Neural cell (in vitro differentiated cells): ENCODE data around the gene ST14. TPM values are rescaled to one million over a fixed set of nuclear protein-coding genes. Genes with fewer than 3 reads are reported as not detected.
"Not testable (repeated sequence)": the region's sequence is repeated elsewhere in the genome, so short reads cannot be mapped to it uniquely, and the experiment has no call there.

Source experiments
- H2AFZ ChIP-seq: fragments of 200-600, 300-800 bp; sonication (generic), shearing (Covaris generic); 2 replicates; pipeline ENCODE4 v1.6.0; 2014; ENCODE audit warnings: low read depth, mild to moderate bottlenecking, antibody characterized with exemption, low read length, moderate library complexity
- H3F3A ChIP-seq: fragments of 200-600 bp; shearing (Covaris generic); 2 replicates; pipeline ENCODE4 v1.6.1; 2016; ENCODE audit warnings: mild to moderate bottlenecking, moderate library complexity, mixed read lengths, antibody characterized with exemption, low read length; ENCODE audit not compliant: insufficient read depth, poor library complexity, severe bottlenecking
- H3K27ac ChIP-seq: fragments of 200-600, 300-800 bp; sonication (generic), shearing (Covaris generic); 2 replicates; pipeline ENCODE4 v1.5.1; 2014; ENCODE audit warnings: mild to moderate bottlenecking, low read length, moderate library complexity
- H3K27me3 ChIP-seq: fragments of 300-800, 200-600 bp; sonication (generic), shearing (Covaris generic); 2 replicates; pipeline ENCODE4 v1.6.0; 2014; ENCODE audit warnings: mild to moderate bottlenecking, low read depth, low read length, moderate library complexity; ENCODE audit not compliant: insufficient read depth
- H3K36me3 ChIP-seq: fragments of 300-800, 200-600 bp; sonication (generic), shearing (Covaris generic); 2 replicates; pipeline ENCODE4 v1.5.1; 2014; ENCODE audit warnings: mild to moderate bottlenecking, antibody characterized with exemption, low read length, moderate library complexity; ENCODE audit not compliant: insufficient read depth
- H3K4me2 ChIP-seq: fragments of 300-800, 200-600 bp; sonication (generic), shearing (Covaris generic); 2 replicates; pipeline ENCODE4 v1.6.0; 2014; ENCODE audit warnings: mild to moderate bottlenecking, low read length
- H3K4me3 ChIP-seq: fragments of 300-800, 200-600 bp; sonication (generic), shearing (Covaris generic); 2 replicates; pipeline ENCODE4 v1.5.1; 2014; ENCODE audit warnings: mild to moderate bottlenecking, low read length, moderate library complexity
- H3K79me2 ChIP-seq: fragments of 200-600 bp; shearing (Covaris generic); replicated peaks from 2 replicates; pipeline ENCODE4 v1.6.0; 2014; ENCODE audit warnings: mild to moderate bottlenecking, low read length, moderate library complexity; ENCODE audit not compliant: insufficient read depth
- H3K9ac ChIP-seq: fragments of 300-800, 200-600 bp; sonication (generic), shearing (Covaris generic); 2 replicates; pipeline ENCODE4 v1.6.1; 2016; ENCODE audit warnings: mild to moderate bottlenecking, low read length, mixed read lengths
- H3K9me2 ChIP-seq: fragments of 200-600 bp; shearing (Covaris generic); 2 replicates; pipeline ENCODE4 v1.6.1; 2016; ENCODE audit warnings: mild to moderate bottlenecking, low read length, mixed read lengths; ENCODE audit not compliant: insufficient read depth
- H3K9me3 ChIP-seq: fragments of 200-600, 300-800 bp; sonication (generic), shearing (Covaris generic); 2 replicates; pipeline ENCODE4 v1.6.1; 2016; ENCODE audit warnings: mild to moderate bottlenecking, mixed run types, low read length, moderate library complexity, mixed read lengths
- H4K20me1 ChIP-seq: fragments of 200-600 bp; shearing (Covaris generic); 2 replicates; pipeline ENCODE4 v1.6.1; 2016; ENCODE audit warnings: mild to moderate bottlenecking, mixed run types; ENCODE audit not compliant: insufficient read depth
- CTCF ChIP-seq: fragments of 450-650 bp; IDR thresholded peaks from 2 replicates; pipeline ENCODE4 v1.5.1; 2014; ENCODE audit warnings: antibody characterized with exemption, mild to moderate bottlenecking, moderate library complexity; ENCODE audit not compliant: poor library complexity, severe bottlenecking
- EP300 ChIP-seq: fragments of 450-650 bp; conservative IDR thresholded peaks from 2 replicates; pipeline ENCODE4 v1.6.1; 2014; ENCODE audit warnings: antibody characterized with exemption, mild to moderate bottlenecking, moderate library complexity; ENCODE audit not compliant: poor library complexity, severe bottlenecking
- EZH2 ChIP-seq: fragments of 200-600, 300-800 bp; shearing (Covaris generic), sonication (generic); IDR thresholded peaks from 2 replicates; pipeline ENCODE4 v1.6.1; 2014; ENCODE audit warnings: antibody characterized with exemption, low read length, borderline replicate concordance, mild to moderate bottlenecking; ENCODE audit not compliant: insufficient read depth, poor library complexity, severe bottlenecking
- MXI1 ChIP-seq: fragments of 450-650 bp; conservative IDR thresholded peaks from 2 replicates; pipeline ENCODE4 v1.6.1; 2014; ENCODE audit warnings: antibody characterized with exemption, mild to moderate bottlenecking; ENCODE audit not compliant: poor library complexity, severe bottlenecking
- POLR2AphosphoS5 ChIP-seq: IDR thresholded peaks from 2 replicates; pipeline ENCODE4 v1.6.1; 2012
- RAD21 ChIP-seq: fragments of 450-650 bp; conservative IDR thresholded peaks from 2 replicates; pipeline ENCODE4 v1.6.1; 2014; ENCODE audit warnings: antibody characterized with exemption, mild to moderate bottlenecking, moderate library complexity
- REST ChIP-seq: IDR thresholded peaks from 2 replicates; pipeline ENCODE4 v1.6.1; 2012; ENCODE audit warnings: borderline replicate concordance
- SMC3 ChIP-seq: fragments of 450-650 bp; conservative IDR thresholded peaks from 2 replicates; pipeline ENCODE4 v1.6.1; 2014; ENCODE audit warnings: antibody characterized with exemption, mild to moderate bottlenecking, moderate library complexity; ENCODE audit not compliant: poor library complexity
- TAF1 ChIP-seq: IDR thresholded peaks from 2 replicates; pipeline ENCODE4 v1.6.1; 2012; ENCODE audit warnings: low read depth
- polyA plus RNA-seq: library from polyadenylated mRNA; depleted of rRNA; stranded (reverse); fragments of >200 nt; gene quantifications from 2 replicates; pipeline ENCODE4 v1.2.3, GENCODE V29; 2014
- small RNA-seq, 3 experiments: library from RNA; depleted of rRNA; stranded (forward); fragments of <200 nt; gene quantifications; one replicate each; pipeline ENCODE3, GENCODE V24; 2012

ST14 gene
- polyA plus RNA-seq, 1 donor from 2014 or later: not detected

GRCh38 chr11:130249371-130249770, 89.8 kb downstream of the ST14 start:
- Histone ChIP-seq H3K4me3 (no peak overlapping the region), H4K20me1 (no peaks in the 10 kb centered on the region)

GRCh38 chr11:130249929-130250328, 90.3 kb downstream of the ST14 start:
- H4K20me1 ChIP-seq, H3K4me2 ChIP-seq, H3F3A ChIP-seq, H3K79me2 ChIP-seq, H3K27me3 ChIP-seq, H3K9me2 ChIP-seq, H3K4me3 ChIP-seq, H2AFZ ChIP-seq, H3K27ac ChIP-seq, H3K9me3 ChIP-seq, H3K36me3 ChIP-seq, H3K9ac ChIP-seq: not testable (repeated sequence)

More at GRCh38 chr11:130249371-130249770, 89.8 kb downstream of the ST14 start:
- Histone ChIP-seq H3K9me2 (no peaks in the 10 kb centered on the region), H3K27me3 (no peaks in the 10 kb centered on the region), H3K4me2 (no peak overlapping the region), H3K9ac (no peak overlapping the region), H2AFZ (no peak overlapping the region), H3K79me2 (no peaks in the 10 kb centered on the region), H3F3A (no peaks in the 10 kb centered on the region), H3K36me3 (no peaks in the 10 kb centered on the region), H3K9me3 (no peaks in the 10 kb centered on the region), H3K27ac (no peak overlapping the region)
- TF ChIP-seq REST (no peak), SMC3 (no peak), CTCF (no peak), TAF1 (no peak), EZH2 (no peak), POLR2AphosphoS5 (no peak), RAD21 (no peak), EP300 (no peak), MXI1 (no peak)

- not testable (repeated sequence) for H3K4me2 ChIP-seq, H2AFZ ChIP-seq, H3K27me3 ChIP-seq, H3K4me3 ChIP-seq, H3F3A ChIP-seq, H3K9me3 ChIP-seq, H3K9ac ChIP-seq, H3K27ac ChIP-seq, H3K79me2 ChIP-seq, H3K9me2 ChIP-seq, H3K36me3 ChIP-seq, H4K20me1 ChIP-seq
Observed at GRCh38 chr11:130251763-130252162, 92.2 kb downstream of the ST14 start.

Small RNAs within 50 kb of the gene (small RNA-seq; reads per million reads assigned to genes)
- 0 reads per million in 3 experiments for gene RF00015

Other genes with a start within 250 kb of the ST14 start
- gene PRDM10, start 156.9 kb upstream of the ST14 start, polyA plus RNA-seq: 13.7 and 15.3 TPM in 2 replicates
- gene APLP2, start 89.9 kb upstream of the ST14 start, polyA plus RNA-seq: 222 and 226 TPM in 2 replicates
- gene ZBTB44, start 155.1 kb downstream of the ST14 start, polyA plus RNA-seq: 23.3 and 24.0 TPM in 2 replicates